Stomach (tissue), 9 donors: Measurements from ENCODE around the gene PTCD1. TPM values are rescaled to one million over a fixed set of nuclear protein-coding genes. Genes with fewer than 3 reads are reported as not detected.

Source experiments
- DNase-seq, 2 donors: peaks; one replicate each; pipeline versions ENCODE4 v3.0.0 to v3.0.0-alpha.2; 2013 to 2019
- H3K27ac ChIP-seq, 5 donors: fragments of 200-600 bp in 4 of 5; sonication (generic) in 4 of 5; one replicate each; pipeline ENCODE4 v1.5.1; 2013 to 2019; ENCODE audit warnings: mild to moderate bottlenecking in 1 of 5, moderate library complexity in 1 of 5
- H3K27me3 ChIP-seq, 3 donors: fragments of 200-600 bp; sonication (generic); one replicate each; pipeline ENCODE4 v1.5.1; 2017 to 2019; ENCODE audit warnings: mixed run types in 1 of 3
- H3K36me3 ChIP-seq, 4 donors: fragments of 200-600 bp; sonication (generic); 1 replicate in 3 of 4; 2 replicates in 1 of 4; pipeline ENCODE4 v1.5.1; 2016 to 2019
- H3K4me1 ChIP-seq, 4 donors: fragments of 200-600 bp; sonication (generic); one replicate each; pipeline ENCODE4 v1.5.1; 2016 to 2019
- H3K4me3 ChIP-seq, 4 donors: fragments of 200-600 bp; sonication (generic) in 3 of 4; one replicate each; pipeline ENCODE4 v1.5.1; 2016 to 2019; ENCODE audit warnings: mild to moderate bottlenecking in 1 of 4
- H3K9me3 ChIP-seq, 4 donors: fragments of 200-600 bp; sonication (generic); one replicate each; pipeline ENCODE4 v1.5.1; 2016 to 2019
- EP300 ChIP-seq: sonication (generic); formaldehyde crosslinking; IDR thresholded peaks from one replicate; pipeline ENCODE4 v1.6.1; 2017; ENCODE audit warnings: antibody characterized with exemption
- POLR2A ChIP-seq, 4 donors: fragments of 450-650 bp; IDR thresholded peaks; one replicate each; pipeline ENCODE4 v1.6.1; 2016; ENCODE audit warnings: antibody characterized with exemption in 4 of 4, control low read depth in 2 of 4, mild to moderate bottlenecking in 1 of 4, moderate library complexity in 1 of 4
- POLR2AphosphoS5 ChIP-seq, 3 donors: sonication (generic); formaldehyde crosslinking; IDR thresholded peaks; one replicate each; pipeline ENCODE4 v1.6.1; 2016; ENCODE audit warnings: antibody characterized with exemption in 3 of 3
- WGBS, 5 donors: extraction: QIAGEN DNeasy Blood & Tissue Kit in 3 of 5; methylation state at CpG; one replicate each; pipeline versions ENCODE4 v1.1.5 to v1.1.7; 2013 to 2018; 5-methylcytosine and 5-hydroxymethylcytosine counted together
- intact Hi-C: fragments of 100-400 bp; cut with DNase I; formaldehyde crosslinking; loops from one replicate; pipeline ENCODE4 v1.15.1; 2023; ENCODE audit warnings: low total_unique reads
- polyA plus RNA-seq, 3 donors: library from polyadenylated mRNA; stranded (reverse); fragments of 200-250 nt; gene quantifications; one replicate each; pipeline ENCODE4 v1.2.3, GENCODE V29; 2013
- total RNA-seq, 5 donors: library from RNA; depleted of rRNA; stranded (reverse); fragments of >200 nt; gene quantifications; one replicate each; pipeline versions ENCODE4 v1.1.0 to v1.2.3, GENCODE V29; 2014 to 2016
- TF ChIP-seq, protein P1 (sequence below), 7 experiments: fragments of 450-650 bp in 4 of 7; fragments of 200-600 bp in 3 of 7; sonication (generic) in 3 of 7; IDR thresholded peaks; one replicate each; pipeline ENCODE4 v1.5.1; 2016 to 2019; ENCODE audit warnings: antibody characterized with exemption in 7 of 7, control low read depth in 2 of 7, mild to moderate bottlenecking in 1 of 7
- donor health status: healthy with polysubstance abuse.
- donor health status: Bipolar disorder and iron deficiency.
- donor health status: healthy.

PTCD1 gene
- total and polyA plus RNA-seq, 8 donors = 0.87 to 3.5 (median 2.3) TPM

DNA sequence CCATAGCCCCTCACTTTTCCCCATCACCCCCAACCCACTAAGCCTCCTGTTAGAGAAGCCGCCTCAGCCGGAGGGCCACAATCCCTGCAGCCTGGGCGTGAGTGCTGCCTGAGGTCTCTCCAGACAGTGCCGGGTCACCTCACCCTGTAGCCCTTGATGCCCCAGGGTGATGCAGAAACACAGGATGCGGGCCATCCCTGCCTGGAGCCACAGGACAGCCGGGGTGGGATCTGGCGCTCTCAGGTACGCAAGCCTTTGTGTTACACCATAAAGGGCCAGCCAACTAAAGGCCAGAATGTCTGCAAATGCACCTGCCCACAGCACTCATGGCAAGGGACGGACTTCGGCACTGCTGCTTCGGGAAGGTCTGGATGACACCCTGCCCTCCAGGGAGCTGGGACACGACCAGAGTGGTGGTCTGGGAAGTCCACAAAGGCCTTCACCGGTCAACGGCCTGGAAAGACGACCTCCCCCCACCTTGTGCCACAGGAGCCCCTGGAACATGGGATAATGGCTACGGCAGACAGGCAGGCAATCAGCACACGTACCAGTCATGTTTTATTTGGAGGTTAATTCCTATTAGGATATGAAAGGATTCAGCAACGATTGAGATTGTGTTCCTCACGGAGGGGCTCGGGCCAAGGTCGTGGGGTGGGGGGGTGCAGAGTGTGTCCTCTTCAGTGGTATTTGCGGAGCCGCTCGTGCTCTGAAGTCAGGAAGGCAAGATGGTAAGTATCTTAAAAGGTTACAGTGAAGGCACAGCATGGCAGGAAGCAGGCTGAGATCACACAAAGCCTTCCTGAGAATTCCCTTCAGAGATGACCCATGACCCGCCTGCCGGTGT lies 19.3 kb upstream of the PTCD1 start:
- no peak for DNase-seq
- Histone ChIP-seq H3K27ac (no peak overlapping the region), H3K36me3 (peaks cover 58 to 94% (median 84%) of the 10 kb centered on the region in 4 donors), H3K9me3 (no peaks in the 10 kb centered on the region), H3K4me3 (no peak overlapping the region), H3K27me3 (no peaks in the 10 kb centered on the region), H3K4me1 (peaks cover 0 to 38% (median 23%) of the 10 kb centered on the region in 4 donors)
- intact Hi-C loops = no loop called here
- 79 to 89% (median 86%) methylated on average over 19 to 26 of the region's 26 CpGs for WGBS, 5 donors
- TF ChIP-seq POLR2A (IDR thresholded peaks at IDR 0.05) (no peak), EP300 (no peak), POLR2AphosphoS5 (IDR thresholded peaks at IDR 0.05) (no peak)
- TF ChIP-seq, protein P1, sequence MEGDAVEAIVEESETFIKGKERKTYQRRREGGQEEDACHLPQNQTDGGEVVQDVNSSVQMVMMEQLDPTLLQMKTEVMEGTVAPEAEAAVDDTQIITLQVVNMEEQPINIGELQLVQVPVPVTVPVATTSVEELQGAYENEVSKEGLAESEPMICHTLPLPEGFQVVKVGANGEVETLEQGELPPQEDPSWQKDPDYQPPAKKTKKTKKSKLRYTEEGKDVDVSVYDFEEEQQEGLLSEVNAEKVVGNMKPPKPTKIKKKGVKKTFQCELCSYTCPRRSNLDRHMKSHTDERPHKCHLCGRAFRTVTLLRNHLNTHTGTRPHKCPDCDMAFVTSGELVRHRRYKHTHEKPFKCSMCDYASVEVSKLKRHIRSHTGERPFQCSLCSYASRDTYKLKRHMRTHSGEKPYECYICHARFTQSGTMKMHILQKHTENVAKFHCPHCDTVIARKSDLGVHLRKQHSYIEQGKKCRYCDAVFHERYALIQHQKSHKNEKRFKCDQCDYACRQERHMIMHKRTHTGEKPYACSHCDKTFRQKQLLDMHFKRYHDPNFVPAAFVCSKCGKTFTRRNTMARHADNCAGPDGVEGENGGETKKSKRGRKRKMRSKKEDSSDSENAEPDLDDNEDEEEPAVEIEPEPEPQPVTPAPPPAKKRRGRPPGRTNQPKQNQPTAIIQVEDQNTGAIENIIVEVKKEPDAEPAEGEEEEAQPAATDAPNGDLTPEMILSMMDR (IDR thresholded peaks at IDR 0.05) = no peak

GRCh38 chr7:99457050-99457649 lies 18.6 kb upstream of the PTCD1 start:
- TF ChIP-seq POLR2AphosphoS5 (IDR thresholded peaks at IDR 0.05) = no peak
- no peak for TF ChIP-seq POLR2A (IDR thresholded peaks at IDR 0.05)
- TF ChIP-seq, protein P1 (IDR thresholded peaks at IDR 0.05) = no peak
- TF ChIP-seq EP300 = no peak
- Histone ChIP-seq H3K36me3 (peaks cover 62 to 94% (median 85%) of the 10 kb centered on the region in 4 donors), H3K27ac (no peak overlapping the region), H3K4me1 (peaks cover 0 to 31% (median 20%) of the 10 kb centered on the region in 4 donors), H3K4me3 (no peak overlapping the region), H3K9me3 (no peaks in the 10 kb centered on the region), H3K27me3 (no peaks in the 10 kb centered on the region)
- DNase-seq = no peak
- 68 to 93% (median 84%) methylated on average over 6 of the region's 6 CpGs for WGBS, 5 donors
- intact Hi-C loops = no loop called here

DNA sequence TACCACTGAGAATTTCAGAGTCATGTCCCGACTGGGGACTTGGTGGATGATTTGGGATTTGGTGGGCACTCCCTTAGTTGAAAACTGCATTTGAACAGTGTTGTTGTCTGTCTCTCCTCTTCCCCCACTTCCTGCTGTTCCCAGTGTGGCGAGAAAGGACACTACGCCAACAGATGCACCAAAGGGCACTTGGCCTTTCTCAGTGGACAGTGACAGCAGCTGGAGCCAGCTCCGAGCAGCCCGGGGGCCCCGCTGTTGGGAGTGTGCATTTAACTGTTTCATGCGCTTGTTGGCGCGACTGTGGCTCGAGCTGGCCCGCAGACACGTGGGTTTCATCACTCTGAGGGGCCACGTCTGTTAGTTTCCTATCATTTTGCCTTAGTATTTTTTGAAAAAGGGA lies 17.7 kb upstream of the PTCD1 start:
- no peak for TF ChIP-seq POLR2A (IDR thresholded peaks at IDR 0.05)
- WGBS, 5 donors = 67 to 77% (median 72%) methylated on average over 13 of the region's 13 CpGs
- Histone ChIP-seq H3K36me3 (peaks cover 64 to 97% (median 94%) of the 10 kb centered on the region in 4 donors), H3K9me3 (no peaks in the 10 kb centered on the region), H3K27me3 (no peaks in the 10 kb centered on the region), H3K27ac (no peak overlapping the region), H3K4me1 (peaks cover 0 to 22% (median 13%) of the 10 kb centered on the region in 4 donors), H3K4me3 (no peak overlapping the region)
- intact Hi-C loops = no loop called here
- DNase-seq = no peak

GRCh38 chr7:99455874-99456273 lies 17.3 kb upstream of the PTCD1 start:
- no peak for DNase-seq
- TF ChIP-seq POLR2AphosphoS5 (IDR thresholded peaks at IDR 0.05) (no peak), POLR2A (IDR thresholded peaks at IDR 0.05) (no peak)
- WGBS, 5 donors = 73 to 84% (median 78%) methylated on average over 5 to 9 of the region's 9 CpGs
- no peak overlapping the region for H3K4me3 ChIP-seq
- H3K27ac ChIP-seq = no peak overlapping the region
- H3K36me3 ChIP-seq = peaks cover 68 to 100% (median 97%) of the 10 kb centered on the region in 4 donors
- H3K9me3 ChIP-seq = no peaks in the 10 kb centered on the region
- intact Hi-C loops = no loop called here
- peaks cover 0 to 18% (median 9%) of the 10 kb centered on the region in 4 donors for H3K4me1 ChIP-seq
- no peaks in the 10 kb centered on the region for H3K27me3 ChIP-seq

DNA sequence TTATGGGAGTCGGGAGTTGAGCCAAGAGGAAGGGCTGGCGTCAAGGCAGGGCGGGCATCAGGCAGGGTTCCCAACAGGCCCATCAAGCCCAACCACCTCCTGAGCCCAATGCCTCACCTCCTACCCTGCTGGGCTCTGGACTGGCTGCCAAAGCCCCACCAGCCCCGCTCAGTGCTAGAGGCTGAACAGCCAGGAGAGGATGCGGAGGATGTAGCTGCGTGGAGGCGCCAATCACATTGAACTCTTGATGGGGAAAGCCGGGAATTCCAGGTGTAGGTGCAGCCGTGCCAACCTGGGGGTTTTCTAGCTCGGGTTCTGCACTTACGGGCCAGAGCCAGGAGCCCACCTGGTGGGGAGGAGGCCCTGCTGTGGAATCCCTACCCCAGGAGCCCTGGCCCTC lies 14.5 kb upstream of the PTCD1 start:
- intact Hi-C loops = no loop called here
- Histone ChIP-seq H3K36me3 (peaks cover 73 to 100% (median 100%) of the 10 kb centered on the region in 4 donors), H3K4me1 (no peaks in the 10 kb centered on the region), H3K27ac (no peak overlapping the region), H3K27me3 (no peaks in the 10 kb centered on the region), H3K4me3 (no peak overlapping the region), H3K9me3 (no peaks in the 10 kb centered on the region)
- WGBS, 5 donors = 73 to 87% (median 76%) methylated on average over 10 to 11 of the region's 11 CpGs
- TF ChIP-seq EP300 (no peak), POLR2A (IDR thresholded peaks at IDR 0.05) (no peak), POLR2AphosphoS5 (IDR thresholded peaks at IDR 0.05) (no peak)
- TF ChIP-seq, protein P1 (IDR thresholded peaks at IDR 0.05) = no peak
- no peak for DNase-seq
